Mucosa of gallbladder (tissue), 1 donor: ENCODE results near the gene HMG20A. TPM values are rescaled to one million over a fixed set of nuclear protein-coding genes. Genes with fewer than 3 reads are reported as not detected.
A peak's percentile ranks its signal among the peaks of the same experiment; 100 is the strongest.
"Not testable (repeated sequence)": the region's sequence is repeated elsewhere in the genome, so short reads cannot be mapped to it uniquely, and the experiment has no call there.

Source experiments
- DNase-seq: peaks from one replicate; pipeline ENCODE4 v3.0.0-alpha.2; 2020; ENCODE audit warnings: low spot score
- total RNA-seq: library from RNA; stranded (reverse); gene quantifications from one replicate; pipeline ENCODE4 v1.2.1, GENCODE V29; 2021
- donor health status: DM: no; HTN: no; CAD: no.

The HMG20A gene
- total RNA-seq, 1 donor from 2014 or later = 36.6 TPM

DNA sequence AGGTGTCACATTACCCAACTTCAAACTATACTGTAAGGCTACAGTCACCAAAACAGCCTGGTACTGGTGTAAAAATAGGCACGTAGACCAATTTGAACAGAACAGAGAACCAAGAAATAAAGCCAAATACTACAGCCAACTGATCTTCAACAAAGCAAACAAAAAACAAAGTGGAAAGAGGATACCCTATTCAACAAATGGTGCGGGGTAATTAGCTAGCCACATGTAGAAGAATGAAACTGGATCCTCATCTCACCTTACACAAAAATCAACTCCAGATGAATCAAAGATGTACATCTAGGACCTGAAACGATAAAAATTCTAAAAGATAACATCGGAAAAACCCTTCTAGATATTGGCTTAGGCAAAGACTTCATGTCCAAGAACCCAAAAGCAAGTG is 13.8 kb upstream of the HMG20A start:
- no peak for DNase-seq

DNA sequence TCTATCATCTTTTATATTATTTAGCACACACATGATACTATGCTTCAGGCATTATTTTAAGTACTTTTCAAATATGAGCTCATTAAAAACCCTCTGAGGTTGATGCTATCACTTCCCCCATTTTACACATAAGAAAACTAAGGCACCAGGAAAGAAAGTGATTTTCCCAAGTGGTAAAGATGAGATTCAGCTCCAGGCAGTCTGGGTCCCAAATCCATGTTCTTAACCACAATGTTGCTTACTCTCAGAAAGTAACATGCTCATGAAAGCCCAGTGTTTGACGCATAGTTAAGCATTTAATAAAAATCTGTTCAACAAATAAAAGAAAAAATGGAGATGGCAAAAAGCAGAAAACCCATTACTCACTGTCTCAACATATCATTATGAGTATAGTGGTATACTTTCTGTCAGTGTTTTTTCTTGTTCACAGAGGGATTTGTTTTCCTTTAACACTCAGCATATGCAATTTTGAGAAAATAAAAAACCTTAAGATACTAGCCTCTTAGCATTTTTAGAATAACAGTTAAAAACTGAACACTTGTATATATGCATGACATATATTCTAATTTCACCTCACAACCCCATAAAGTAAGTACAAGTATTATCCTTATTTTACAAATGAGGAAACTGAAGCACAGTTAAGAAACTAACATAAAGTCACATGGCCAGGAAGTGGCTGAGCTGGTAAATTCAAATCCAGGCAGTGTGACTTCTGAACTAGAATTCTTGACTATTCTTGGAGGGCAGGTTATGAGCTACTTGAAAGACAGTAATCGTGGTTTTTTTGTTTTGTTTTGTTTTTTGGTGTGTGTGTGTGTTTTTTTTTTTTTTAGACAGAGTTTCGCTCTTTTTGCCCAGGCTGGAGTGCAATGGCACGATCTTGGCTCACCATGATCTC is 11.2 kb upstream of the HMG20A start:
- DNase-seq = no peak

DNA sequence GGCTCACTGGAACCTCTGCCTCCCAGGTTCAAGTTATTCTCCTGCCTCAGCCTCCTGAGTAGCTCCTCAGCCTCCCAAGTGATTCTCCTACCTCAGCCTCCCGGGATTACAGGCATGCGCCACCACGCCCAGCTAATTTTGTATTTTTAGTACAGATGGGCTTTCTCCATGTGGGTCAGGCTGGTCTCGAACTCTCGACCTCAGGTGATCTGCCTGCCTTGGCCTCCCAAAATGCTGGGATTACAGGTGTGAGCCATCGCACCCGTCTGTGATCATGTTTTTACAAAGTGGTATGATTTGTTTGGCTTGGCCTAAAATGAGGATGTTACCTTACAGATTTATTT is 10.6 kb upstream of the HMG20A start:
- not testable (repeated sequence) for DNase-seq

DNA sequence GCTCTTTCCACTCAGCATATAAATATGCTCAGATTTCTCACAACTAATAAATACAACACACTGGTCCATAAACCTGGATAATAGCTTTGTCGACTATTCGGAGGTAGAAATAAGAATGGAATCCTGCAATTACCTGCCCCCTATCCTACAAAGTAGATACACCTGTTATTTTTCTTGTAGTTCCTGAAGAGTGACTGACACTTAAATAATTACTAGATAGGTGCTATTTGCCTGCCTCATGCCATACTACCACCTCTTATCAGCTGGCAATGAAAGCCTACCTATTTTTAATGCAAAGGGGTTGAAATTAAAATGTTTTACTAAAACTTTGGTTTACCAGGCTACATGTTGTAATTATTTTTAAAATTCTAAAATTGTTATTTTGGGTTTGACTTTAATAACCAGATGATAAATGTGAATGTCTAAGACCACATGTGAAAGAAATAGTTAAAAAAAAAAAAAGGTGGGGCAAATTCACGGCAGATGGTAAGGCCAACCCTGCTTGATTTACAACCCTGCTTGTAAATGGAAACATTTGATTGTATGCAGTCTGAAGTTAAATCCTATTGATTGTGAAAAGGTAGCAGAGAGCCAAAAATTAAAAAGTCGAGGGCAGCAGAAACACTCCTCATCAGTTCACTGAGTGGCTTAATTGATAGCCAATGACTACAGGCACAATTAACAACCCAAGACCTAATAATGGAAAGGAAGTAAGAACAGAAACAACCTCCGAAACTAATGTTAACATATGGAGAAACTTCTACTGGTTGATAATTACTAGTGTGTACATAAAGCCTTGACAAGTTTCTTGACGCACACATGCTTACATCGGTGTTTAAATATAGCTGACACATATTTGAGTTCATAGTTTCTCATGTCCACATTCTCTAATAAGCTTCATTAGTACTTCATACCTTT is 9.7 kb upstream of the HMG20A start:
- DNase-seq = no peak

DNA sequence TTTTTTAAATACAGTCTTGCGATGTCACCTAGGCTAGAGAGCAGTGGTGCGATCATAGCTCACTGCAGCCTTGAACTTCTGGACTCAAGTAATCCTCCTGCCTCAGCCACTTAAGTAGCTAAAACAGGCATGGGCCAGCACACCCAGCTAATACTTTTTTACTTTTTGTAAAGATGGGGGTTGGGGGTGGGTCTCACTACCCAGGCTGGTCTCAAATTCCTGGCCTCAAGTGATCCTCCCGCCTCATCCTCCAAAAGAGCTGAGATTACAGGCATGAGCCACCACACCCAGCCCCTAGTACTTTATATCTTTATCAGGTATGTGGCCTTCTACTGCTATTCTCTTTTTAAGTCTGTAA is 9.1 kb upstream of the HMG20A start:
- no peak for DNase-seq

DNA sequence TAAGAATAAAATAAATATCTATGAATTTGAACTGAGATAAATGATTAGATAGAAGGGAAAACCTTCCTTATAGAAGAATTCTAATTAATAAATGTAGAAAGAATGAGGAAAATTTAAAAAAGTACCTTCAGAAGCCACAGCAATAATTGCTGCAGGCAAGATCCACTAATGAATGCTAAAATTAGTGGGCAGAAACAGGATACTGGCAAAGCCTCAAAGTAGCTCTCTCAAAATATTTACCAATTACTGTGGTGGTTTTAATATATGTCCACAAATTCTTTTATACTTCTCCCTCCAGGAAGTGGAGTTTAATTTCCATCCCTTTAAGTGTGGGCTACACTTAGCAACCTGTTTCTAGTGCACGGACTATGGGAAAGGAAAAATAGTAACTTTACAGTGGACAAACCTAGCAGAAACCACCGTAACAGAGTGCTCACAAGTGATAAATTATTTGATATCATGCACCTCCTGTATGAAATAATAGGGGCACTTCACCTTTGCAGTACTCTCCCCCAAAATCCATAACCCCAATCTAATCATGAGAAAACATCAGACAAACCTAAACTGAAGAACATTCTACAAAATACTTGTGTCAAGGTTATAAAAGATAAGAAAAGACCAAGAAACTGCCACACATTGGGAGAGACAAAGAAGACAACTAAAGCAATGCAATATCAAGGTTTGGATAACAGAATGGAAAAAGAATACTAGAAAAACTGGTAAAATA is 7.6 kb upstream of the HMG20A start:
- DNase-seq = no peak

DNA sequence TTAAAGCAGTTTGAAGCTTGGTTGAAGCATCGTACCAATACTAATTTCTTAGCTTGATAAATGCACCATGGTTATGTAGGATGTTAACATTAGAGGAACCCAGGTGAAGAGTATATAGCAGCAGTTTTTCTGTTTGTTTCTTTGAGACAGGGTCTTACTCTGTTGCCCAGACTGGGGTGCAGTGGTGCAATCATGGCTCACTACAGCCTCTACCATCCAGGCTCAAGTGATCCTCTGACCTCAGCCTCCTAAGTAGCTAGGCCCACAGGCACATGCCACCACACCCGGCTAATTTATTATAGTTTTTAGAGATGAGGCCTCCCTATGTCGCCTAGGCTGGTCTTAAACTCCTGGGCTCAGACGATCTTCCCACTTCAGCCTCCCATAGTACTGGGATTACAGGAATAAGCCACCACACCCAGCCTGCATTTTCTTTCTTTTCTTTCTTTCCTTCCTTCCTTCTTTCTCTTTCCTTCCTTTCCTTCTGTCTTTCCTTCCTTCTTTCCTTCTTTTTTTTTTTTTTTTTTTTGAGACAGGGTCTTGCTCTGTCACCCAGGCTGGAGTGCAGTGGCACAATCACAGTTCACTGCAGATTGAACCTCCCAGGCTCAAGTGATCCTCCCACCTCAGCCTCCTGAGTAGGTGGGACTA is 6.9 kb upstream of the HMG20A start:
- DNase-seq = no peak

DNA sequence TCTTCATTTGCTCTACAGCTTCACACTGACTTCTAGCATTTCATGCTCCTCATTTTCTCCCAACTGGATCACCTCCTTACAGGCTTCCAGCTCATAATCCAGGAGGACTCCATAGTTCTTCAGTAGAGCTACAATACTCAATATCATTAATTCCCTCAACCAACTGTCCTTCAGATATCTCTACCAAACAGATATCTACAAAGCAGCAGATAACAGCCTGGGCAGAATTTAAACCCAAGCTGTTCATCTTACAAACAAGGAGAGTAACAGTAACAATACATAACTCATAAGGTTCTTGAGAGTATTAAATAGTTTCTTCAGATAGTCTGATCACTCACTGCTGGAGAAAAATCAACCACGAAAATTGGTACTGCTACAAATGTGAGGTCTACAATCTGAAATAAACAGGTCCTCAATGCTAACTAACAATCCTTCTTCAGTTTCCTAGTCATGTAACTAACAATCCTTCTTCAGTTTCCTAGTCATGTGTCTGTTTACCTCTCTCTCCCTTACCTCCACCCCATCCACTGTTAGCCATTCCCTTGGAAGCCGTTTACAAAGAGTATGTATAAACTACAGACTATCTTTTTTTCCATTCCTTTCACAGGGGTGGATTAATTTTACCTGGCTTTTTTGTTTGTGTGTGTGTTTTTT is 5.8 kb upstream of the HMG20A start:
- no peak for DNase-seq

DNA sequence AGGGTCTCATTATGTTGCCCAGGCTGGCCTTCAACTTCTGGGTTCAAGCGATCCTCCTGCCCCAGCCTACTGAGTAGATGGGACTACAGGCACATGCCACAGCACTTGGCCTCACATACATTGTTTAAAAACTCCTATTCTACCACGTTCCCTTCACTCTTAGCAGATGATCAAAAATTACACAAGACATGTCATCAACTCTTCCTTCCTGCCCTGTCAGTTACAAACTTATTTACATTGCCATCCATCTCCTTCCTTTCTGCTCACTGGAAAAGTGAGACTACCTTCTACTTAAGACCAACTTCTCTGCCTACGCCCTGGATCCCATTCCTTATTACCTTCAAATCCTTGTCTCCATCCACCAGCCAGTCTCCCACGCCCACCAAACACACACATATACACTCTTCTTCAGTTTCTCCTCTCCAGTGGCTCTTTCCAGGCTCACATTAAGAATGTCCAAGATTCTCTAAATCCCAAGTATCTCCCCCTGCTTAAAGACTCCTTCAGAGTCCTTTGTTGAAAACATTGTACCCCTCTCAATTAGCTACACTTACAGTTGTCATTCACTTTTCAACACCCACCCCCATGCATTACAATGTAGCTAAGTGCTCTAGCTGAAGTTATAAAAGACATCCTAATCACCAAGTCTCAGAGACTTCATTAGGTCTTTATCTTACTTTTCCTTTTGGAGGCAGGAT is 5.1 kb upstream of the HMG20A start:
- no peak for DNase-seq

DNA sequence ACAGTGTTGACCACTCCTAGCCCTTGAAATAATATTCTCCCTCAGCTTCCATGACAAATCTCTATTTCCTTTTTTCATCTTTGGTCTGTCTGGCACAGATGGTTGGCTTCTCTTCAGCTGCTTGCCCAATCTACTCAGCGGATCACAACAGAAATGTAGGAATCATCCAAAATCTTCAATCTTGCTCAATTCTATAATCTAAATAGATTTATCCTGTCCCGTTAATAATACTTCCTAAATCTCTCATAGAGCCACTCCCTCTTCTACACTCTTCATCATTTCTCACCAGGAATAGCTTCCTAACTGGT is 4.6 kb upstream of the HMG20A start:
- DNase-seq = no peak

DNA sequence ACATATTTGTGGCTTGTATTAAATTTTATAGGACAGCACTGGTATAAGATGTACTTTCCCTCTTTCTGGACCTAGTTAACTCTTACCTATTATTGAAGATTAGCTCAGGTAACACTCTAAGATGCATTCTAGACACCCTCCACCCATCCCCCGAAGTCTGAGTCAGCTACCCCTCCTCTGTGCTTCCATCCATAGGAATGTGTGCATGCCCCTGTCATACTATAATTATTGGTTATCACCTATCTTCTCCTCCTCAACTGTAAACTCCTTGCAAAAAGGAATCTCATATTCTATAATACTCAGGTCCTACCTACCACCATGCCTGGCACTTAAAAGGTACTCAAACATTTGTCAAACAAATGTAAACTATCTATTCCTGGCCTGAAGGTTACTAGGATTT is 3.7 kb upstream of the HMG20A start:
- DNase-seq = no peak

DNA sequence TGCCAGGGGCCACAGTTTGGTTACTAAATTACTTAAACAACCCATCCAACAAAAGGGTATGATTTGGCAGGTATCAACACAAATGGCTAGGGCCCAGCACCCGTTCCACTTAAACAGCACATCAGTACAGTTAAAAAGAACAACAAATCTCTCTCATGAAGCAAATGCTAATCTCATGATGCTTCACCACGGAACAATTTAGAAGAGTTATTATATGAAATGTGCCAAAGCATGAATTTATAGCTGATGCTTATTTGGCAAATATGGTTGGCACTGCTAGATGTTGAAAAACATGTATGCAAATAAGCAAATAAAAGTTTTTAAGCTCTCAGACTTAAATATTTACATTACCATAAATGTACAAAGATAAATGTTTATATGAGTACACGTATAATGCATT is 3.1 kb upstream of the HMG20A start:
- DNase-seq = no peak

DNA sequence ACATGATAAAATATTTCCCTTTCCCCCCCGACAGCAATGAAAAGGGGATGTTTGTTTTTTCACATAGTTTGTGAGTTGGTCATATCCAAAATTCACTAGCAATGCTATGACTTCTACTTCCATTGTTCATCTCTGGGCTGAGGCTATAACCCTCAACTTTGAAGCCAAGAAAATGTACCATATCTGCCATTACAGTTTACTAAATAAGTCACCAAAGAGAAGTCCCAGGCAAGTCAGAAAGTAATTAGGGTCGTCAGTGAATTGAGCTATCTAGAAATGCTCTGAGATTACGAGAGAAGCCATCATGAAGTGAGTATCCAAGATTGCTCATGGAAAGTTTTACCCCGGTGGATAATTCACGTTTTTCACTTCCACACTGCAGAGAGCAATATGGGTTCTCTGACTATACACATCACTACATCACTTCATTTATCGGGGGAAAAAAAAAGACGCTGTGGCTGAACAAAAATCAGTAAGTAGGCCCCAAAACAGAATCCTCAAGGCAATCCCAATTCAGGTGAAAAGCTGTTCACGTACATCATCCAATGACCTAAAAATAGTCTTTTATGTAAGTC is 2.2 kb upstream of the HMG20A start:
- DNase-seq = no peak

DNA sequence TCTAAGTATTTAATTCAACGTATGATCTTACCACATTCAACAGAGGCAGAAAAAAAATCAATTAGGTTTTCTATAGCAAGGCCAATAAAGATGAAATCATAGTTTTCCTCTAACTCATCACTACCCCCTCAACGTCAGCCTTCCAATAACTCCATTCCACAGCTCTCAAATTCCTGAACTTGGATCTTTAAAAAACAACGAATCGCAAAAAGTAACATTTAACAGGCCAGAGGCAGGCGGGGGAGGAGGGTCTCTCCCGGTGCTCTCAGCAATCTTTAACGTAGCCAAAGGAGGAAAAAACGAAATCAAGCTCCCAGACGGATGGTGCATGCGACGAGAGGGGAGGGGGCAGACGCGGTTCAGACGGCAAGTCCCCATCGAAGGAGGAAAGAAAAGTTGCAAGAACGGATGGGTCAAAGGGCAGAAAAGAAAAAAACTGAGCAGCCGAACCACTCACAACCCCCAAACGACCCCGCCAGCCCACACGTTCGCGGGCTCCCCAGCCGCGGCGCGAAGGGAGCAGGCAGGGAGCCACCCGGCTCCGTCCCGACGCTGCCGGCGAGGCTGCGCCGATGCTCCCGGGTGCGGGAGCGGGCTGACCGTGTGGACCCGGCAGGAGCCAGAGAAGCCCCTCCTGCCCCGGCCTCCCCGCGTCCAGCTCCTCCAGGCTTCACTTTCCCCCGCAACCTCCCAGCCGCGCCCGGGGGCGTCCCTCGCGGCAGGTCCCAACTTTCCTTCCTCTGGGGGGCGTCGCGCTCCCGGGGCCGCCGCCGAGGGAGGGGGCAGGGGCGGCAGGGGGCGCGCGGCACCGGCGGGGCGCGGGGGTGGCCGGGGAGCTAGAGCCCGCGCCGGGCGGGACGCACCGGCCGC is 1.5 kb upstream of the HMG20A start:
- peak; percentile 20 for DNase-seq

DNA sequence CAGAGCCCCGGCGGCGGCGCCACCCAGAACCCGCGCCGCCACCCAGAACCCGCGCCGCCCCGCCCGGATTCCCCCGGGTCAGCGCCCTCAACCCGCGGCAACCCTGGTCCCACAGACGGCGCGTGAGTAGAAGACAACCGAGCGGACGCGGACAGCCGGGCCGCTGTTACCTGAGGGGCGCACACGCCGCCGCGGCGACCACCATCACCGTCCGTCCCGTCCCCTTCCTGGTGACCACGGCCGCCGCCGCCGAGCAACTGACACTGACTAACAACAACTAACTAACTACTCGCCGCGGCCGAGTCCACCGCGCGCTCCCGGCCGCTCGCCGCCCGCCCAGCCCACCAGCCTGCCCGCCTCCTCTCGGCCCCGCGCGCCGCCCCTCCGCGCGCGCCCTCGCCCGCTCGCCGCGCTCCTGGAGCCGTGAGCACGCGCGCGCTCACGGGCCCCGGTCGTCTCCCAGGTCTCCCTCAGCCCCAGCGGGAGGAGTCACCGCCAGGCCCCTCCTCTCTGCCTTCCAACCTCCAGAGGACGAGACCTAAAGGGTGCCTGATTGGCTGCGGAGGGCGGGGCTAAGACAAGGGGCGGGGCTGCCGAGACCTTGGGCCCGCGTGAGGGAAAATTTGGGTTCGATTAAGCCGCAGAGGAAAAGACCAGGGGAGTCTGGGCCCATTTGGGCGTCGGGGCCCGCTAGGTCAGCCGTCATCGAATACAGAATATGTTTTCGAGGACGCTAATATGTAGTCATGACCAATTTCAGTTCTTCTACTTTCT is 665 bp upstream of the HMG20A start, which contains the start of gene PEAK1:
PEAK1 (minus strand) TSS at position 269 of the 774 bp plus-strand sequence. CDS start 238,178 bp downstream, outside the sequence.
- peak; percentile 100 for DNase-seq

DNA sequence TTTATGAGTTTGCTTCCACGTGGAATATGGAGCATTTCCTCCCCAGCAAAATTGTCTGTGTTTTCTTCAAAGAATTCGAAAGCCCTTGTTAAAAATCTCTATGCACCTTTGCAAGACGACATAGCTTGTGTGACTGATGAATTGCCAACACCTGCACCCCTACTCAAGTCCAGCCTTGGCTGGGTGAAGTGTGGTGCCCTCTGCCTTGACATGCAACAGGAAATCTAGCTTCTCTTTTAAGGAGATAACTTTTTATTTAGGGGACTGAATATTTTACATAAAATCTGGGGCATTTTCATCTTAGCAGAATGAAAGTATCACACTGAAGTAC is 647 bp downstream of the HMG20A start:
- no peak for DNase-seq

DNA sequence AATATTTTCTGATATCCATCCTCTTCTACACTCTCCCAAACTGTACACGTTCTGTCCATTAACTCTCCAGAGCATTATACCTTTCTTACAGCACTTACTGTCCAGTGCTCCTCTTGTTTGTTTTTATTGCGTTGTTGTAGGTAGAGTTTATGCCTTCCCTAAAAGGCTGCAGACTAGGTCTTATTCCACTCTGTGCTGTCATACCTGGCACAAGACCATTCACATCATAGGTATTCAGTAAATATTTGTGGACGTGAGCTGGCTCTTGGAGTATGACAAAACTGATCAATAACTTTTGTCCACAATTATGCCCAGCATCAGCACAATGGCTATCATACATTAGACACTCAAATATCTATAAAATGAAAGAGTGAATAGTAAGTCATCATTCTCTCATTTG is 4.4 kb downstream of the HMG20A start:
- DNase-seq = peak; percentile 63

DNA sequence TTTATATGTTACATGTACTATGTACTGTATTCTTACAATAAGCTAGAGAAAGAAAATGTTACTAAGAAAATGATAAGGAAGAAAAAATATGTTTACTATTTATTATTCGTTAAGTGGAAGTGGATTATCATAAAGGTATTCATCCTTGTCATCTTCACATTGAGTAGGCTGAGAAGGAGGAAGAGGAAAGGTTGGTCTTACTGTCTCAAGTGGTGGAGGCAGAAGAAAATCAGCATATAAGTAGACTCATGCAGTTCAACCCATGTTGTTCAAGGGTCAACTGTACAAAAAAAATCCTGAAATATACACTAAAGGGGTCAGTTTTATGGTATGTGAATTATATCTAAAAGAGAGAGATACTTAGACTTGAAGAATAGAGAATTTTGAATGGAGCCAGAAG is 5.7 kb downstream of the HMG20A start:
- no peak for DNase-seq

DNA sequence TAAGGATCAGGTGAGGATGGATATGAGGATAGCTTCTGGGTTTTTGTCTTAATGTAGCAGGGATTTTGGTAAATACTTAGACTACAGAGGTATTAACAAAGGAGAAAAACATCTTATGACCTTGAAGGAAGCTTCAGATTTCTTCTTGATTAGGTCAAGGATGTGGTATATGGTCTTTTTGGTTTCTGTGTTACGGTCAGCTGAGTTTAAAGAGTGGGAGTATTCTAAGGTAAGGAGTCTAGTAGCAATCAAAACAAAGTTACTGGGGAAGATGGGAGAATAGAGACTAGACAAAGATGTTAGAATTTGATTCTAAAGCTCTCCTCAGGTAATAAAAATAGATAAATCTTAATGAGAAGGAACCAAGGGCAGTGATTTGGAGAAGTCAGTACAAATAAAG is 6.2 kb downstream of the HMG20A start:
- DNase-seq = no peak
